GM19463 (cell line): ENCODE data around the gene STRIP2.
"Not testable (repeated sequence)": the region's sequence is repeated elsewhere in the genome, so short reads cannot be mapped to it uniquely, and the experiment has no call there.

Experiments
- ATAC-seq: cut with Tn5 transposase; IDR thresholded peaks from one replicate; pipeline ENCODE4 v1.9.1; 2021; ENCODE audit warnings: mild to moderate bottlenecking, moderate library complexity; ENCODE audit not compliant: unreplicated experiment

STRIP2 gene

DNA sequence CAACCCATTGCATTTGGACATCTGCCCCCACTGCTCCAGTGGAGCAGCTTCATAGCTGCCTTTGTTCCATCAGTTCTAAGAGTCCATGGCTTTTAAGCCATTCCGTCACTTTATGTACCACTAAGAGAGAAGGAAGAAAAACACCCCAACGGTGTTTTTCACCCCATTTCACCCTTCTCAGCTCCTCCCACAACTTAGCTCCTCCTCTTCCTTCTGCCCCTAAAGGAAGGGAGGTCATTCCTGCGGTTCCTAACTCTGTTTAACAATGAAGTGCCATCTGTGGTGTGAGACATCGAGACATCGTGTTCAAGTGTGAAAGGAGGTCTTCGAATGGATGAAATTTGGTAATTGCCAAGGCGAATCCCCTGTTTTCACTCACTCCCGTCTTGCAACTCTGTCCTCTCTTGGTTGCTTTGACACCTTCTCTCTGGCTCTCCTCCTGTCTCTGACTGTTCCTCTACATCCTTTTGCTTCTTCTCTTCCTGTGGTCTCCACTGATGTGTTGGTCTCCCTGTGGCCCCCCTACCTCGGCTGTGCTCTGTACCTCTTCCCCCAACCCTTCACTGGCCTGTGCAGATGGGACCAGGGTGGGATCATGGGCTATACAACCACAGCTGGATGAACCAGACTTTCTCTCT, 91.1 kb downstream of the STRIP2 start:
- ATAC-seq: no peak

DNA sequence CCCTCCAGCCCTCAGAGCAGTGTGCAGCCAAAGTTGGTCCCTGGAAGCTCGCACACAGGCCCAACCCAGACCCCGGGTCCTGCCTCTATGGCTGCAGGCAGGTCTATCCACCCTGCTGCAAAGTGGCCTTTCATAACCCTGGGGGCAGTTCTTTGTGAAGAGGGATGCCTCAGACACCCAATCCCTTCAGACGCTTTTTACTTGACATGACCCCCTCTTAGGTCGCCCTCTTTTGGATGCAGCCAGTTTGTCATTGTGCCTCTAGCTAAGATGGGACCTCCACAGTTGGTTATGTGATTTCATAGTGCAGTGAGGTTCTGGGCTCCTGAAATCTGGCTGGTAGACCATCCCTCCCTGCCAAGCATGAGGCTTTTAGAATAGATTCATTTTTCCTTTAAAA, 95.4 kb downstream of the STRIP2 start:
- ATAC-seq: no peak

DNA sequence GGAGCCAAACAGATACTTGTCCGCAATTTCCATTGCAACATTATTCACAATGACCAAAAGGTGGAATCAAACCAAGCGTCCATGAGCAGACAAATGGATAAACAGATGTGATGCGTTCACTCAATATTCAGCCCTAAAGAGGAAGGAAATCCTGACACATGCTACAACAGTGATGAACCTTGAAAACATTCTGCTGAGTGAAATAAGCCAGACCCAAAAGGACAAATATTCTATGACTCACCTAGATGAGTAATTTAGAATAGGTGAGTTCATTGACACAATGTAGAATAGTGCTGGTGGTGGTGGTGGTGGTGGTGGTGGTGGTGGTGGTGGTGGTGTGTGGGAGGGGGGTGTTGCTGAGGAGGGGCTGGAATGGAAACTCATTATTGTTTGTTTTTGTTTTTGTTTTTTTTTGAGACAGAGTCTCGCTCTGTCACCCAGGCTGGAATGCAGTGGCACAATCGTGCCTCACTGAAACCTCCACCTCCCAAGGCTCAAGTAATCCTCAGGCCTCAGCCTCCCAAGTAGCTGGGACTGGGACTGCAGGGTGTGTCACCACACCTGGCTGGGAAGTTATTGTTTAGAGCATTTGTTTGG, 96.7 kb downstream of the STRIP2 start:
- ATAC-seq: no peak

DNA sequence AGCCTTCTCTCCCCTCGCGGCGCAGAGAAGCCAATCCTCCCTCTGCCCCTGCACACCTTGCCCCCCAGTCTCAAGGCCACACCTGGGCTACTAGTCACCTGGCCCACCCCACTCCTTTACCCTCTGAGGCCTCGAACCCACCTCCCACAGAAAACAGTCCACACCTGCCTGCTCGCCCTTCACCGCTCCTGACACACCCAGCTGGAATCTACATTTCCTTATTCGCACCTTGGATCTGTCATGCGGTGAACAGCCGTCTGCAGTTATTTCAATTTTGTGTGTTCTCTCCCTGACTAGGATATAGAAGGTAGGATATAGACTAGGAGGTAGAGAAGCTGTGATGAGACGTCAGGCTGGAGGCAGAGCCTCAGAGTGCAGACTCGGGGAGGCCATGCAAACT, 97.5 kb downstream of the STRIP2 start:
- no peak for ATAC-seq

DNA sequence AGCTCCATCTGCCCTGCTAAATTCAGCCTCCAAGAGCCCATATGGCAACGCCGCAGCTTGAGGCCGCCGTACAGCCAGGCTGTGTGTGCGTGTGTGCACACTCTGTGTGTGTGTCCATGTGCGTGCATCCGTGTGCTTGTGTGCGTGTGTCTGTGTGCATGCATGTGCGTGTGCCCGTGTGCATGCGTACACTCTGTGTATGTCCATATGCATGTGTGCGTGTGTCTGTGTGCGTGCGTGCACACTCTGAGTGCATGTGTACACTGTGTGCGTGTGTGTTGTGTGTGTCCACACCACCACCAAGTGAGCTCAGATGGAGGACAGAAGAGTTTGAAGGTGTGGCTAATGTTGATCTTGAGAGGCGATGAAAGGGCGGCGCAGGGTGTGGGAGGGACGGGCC, 98.1 kb downstream of the STRIP2 start:
- no peak for ATAC-seq

DNA sequence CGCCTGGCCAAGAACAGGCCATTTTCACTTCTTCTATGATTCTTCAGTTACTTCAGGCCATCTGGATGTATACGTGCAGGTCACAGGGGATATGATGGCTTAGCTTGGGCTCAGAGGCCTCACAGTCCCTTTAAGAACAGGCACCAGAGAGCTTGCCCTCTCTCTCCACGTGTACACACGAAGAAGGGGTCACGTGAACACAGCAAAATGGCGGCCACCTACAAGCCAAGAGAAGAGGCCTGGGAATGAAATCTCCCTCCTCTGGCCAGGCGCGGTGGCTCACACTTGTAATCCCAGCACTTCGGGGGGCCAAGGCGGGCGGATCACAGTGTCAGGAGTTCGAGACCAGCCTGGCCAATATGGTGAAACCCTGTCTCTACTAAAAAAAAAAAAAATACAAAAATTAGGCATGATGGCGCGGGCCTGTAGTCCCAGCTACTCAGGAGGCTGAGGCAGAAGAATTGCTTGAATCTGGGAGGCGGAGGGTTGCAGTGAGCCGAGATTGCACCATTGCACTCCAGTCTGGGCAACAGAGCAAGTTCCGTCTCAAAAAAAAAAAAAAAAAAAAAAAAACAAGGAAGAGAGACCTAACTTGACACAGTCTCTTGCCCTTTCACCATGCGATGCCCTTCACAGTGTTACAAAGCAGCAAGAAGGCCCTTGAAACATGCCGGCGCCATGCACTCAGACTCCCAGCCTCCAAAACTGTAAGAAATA, 100.5 kb downstream of the STRIP2 start:
- not testable (repeated sequence) for ATAC-seq

DNA sequence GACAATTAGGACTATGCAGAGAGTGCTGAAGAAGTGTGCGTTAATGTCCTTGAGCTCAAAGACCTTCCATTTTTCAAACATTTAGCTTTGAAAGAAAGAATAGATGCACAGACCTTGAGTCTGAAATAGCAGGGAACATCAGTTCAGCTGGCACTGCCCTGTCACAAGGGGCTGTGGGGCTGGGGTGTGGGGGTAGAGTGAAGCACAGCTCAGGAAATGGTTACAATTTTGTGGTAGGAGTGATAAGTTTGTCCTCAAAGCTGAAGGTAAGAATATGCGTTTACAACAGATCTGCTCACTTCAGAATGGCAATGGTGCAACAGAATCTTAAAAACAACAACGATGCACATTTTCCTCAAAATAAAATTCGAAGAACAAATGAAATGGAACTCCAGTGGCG, 101.7 kb downstream of the STRIP2 start:
- ATAC-seq: no peak

DNA sequence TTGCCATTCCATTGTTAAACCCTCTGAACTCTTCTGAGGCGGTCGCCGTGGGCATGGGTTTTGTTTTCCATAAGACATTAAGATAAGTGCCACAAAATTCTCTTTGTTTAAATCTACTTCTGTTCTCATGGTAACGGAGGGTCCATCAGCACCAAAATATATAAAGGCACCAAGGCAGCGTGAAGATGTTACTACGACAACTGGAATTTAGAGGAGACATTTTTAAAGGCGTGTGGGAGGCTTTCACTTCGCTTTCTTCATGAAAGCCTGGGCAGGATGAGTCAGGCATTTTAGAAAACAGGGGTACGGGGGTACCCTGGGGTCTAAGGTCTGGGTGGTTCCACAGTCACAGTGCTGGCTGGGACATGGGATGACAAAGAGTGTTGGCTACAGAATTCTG, 102.1 kb downstream of the STRIP2 start:
- no peak for ATAC-seq
